Adrenal gland (tissue), 12 donors: Measurements from ENCODE around the gene AACS. TPM values are rescaled to one million over a fixed set of nuclear protein-coding genes. Genes with fewer than 3 reads are reported as not detected.

Experiments used
- DNase-seq, 7 donors: peaks; one replicate each; pipeline ENCODE4 v3.0.0-alpha.2; 2019 to 2020
- H3K27ac ChIP-seq, 5 donors: fragments of 200-600 bp; sonication (generic) in 4 of 5; 1 replicate in 3 of 5; 2 replicates in 2 of 5; pipeline versions ENCODE4 v1.5.1 to v1.8.0; 2016 to 2020; ENCODE audit warnings: mild to moderate bottlenecking in 1 of 5
- H3K27me3 ChIP-seq: fragments of 200-600 bp; 2 replicates; pipeline ENCODE4 v1.8.0; 2021
- H3K36me3 ChIP-seq, 2 donors: fragments of 200-600 bp; replicated peaks in 1 of 2; 1 replicate in 1 of 2; 2 replicates in 1 of 2; pipeline versions ENCODE4 v1.5.1 to v1.8.0; 2018 to 2022
- H3K4me1 ChIP-seq, 2 donors: fragments of 200-600 bp; replicated peaks in 1 of 2; 1 replicate in 1 of 2; 2 replicates in 1 of 2; pipeline versions ENCODE4 v1.5.1 to v1.8.0; 2018 to 2021
- H3K4me3 ChIP-seq, 4 donors: fragments of 200-600 bp; sonication (generic) in 3 of 4; one replicate each; pipeline ENCODE4 v1.5.1; 2016 to 2018
- H3K9me3 ChIP-seq, 3 donors: fragments of 200-600 bp; sonication (generic) in 1 of 3; replicated peaks in 1 of 3; 1 replicate in 2 of 3; 2 replicates in 1 of 3; pipeline versions ENCODE4 v1.5.1 to v1.8.0; 2016 to 2021
- CTCF ChIP-seq, 6 experiments: fragments of 450-650 bp in 4 of 6; fragments of 200-600 bp in 2 of 6; sonication (generic) in 1 of 6; IDR thresholded peaks; 1 replicate in 5 of 6; 2 replicates in 1 of 6; pipeline versions ENCODE4 v1.5.1 to v1.8.0; 2016 to 2021; ENCODE audit warnings: antibody characterized with exemption in 6 of 6, mild to moderate bottlenecking in 2 of 6, moderate library complexity in 1 of 6
- POLR2A ChIP-seq, 2 donors: fragments of 450-650 bp; IDR thresholded peaks; one replicate each; pipeline ENCODE4 v1.6.1; 2017; ENCODE audit warnings: antibody characterized with exemption in 2 of 2, mild to moderate bottlenecking in 2 of 2, moderate library complexity in 1 of 2
- WGBS, 4 donors: extraction: QIAGEN DNeasy Blood & Tissue Kit in 2 of 4; methylation state at CpG; one replicate each; pipeline versions ENCODE4 v1.1.5 to v1.1.7; 2013 to 2017; 5-methylcytosine and 5-hydroxymethylcytosine counted together
- intact Hi-C, 2 donors: fragments of 100-400 bp; cut with DNase I; formaldehyde crosslinking; loops; one replicate each; pipeline versions ENCODE4 v1.14.1 to v1.15.0; 2022 to 2023
- polyA plus RNA-seq, 3 donors: library from polyadenylated mRNA; stranded (reverse); fragments of 200-250 nt in 2 of 3; fragments of 350-450 nt in 1 of 3; fragmentation: Illumina TruSeq in 1 of 3; extraction: RNeasy Lipid Tissue Mini Kit (QIAGEN cat#74804) in 1 of 3; gene quantifications; one replicate each; pipeline ENCODE4 v1.2.3, GENCODE V29; 2013 to 2014
- total RNA-seq, 9 donors: library from RNA; depleted of rRNA in 4 of 9; stranded (reverse); fragments of >200 nt in 4 of 9; fragments of 120-200 nt in 1 of 9; fragmentation: NEBNext Ultra II Directional in 1 of 9; extraction: Animal tissue kit (Norgen Biotek cat#: 25700) in 1 of 9; gene quantifications; one replicate each; pipeline versions ENCODE4 v1.1.0 to v1.2.4, GENCODE V29; 2013 to 2023
- donor health status: healthy with polysubstance abuse.
- donor health status: Bipolar disorder and iron deficiency.
- donor health status: DM: yes; HTN: yes; CAD: no.
- donor health status: DM: no; HTN: no; CAD: no.
- donor health status: DM: no; HTN: no; CAD: no.
- donor health status: DM: yes; HTN: yes; CAD: no.

The AACS gene
- total and polyA plus RNA-seq, 12 donors: 8.0 to 31.7 (median 15.4) TPM

- Histone ChIP-seq H3K27me3 (no peaks in the 10 kb centered on the region), H3K4me1 (no peaks in the 10 kb centered on the region), H3K27ac (no peak overlapping the region), H3K4me3 (no peak overlapping the region), H3K36me3 (no peaks in the 10 kb centered on the region), H3K9me3 (no peaks in the 10 kb centered on the region)
- intact Hi-C loops: no loop called here
- TF ChIP-seq CTCF (IDR thresholded peaks at IDR 0.05) (no peak), POLR2A (IDR thresholded peaks at IDR 0.05) (no peak)
- 91 to 98% (median 96%) methylated on average over 11 of the region's 11 CpGs for WGBS, 4 donors
- DNase-seq: no peak
Measured at GRCh38 chr12:125018356-125018755, 46.9 kb upstream of the AACS start.

GRCh38 chr12:125021096-125021495, 44.1 kb upstream of the AACS start:
- 89 to 100% (median 96%) methylated on average over 4 to 9 of the region's 9 CpGs for WGBS, 4 donors
- Histone ChIP-seq H3K27me3 (no peaks in the 10 kb centered on the region), H3K4me3 (no peak overlapping the region), H3K36me3 (no peaks in the 10 kb centered on the region), H3K27ac (no peak overlapping the region), H3K9me3 (no peaks in the 10 kb centered on the region), H3K4me1 (no peaks in the 10 kb centered on the region)
- TF ChIP-seq CTCF (IDR thresholded peaks at IDR 0.05) (no peak), POLR2A (IDR thresholded peaks at IDR 0.05) (no peak)
- intact Hi-C loops: no loop called here
- no peak for DNase-seq

GRCh38 chr12:125021771-125022170, 43.5 kb upstream of the AACS start:
- H3K27me3 ChIP-seq: no peaks in the 10 kb centered on the region
- H3K27ac ChIP-seq: no peak overlapping the region
- intact Hi-C loops: no loop called here
- H3K4me1 ChIP-seq: no peaks in the 10 kb centered on the region
- DNase-seq: no peak
- H3K36me3 ChIP-seq: no peaks in the 10 kb centered on the region
- H3K9me3 ChIP-seq: no peaks in the 10 kb centered on the region
- no peak overlapping the region for H3K4me3 ChIP-seq
- TF ChIP-seq POLR2A (IDR thresholded peaks at IDR 0.05): no peak
- WGBS, 4 donors: 38 to 62% (median 58%) methylated on average over 3 to 5 of the region's 5 CpGs

GRCh38 chr12:125023065-125023464, 42.2 kb upstream of the AACS start:
- H3K4me3 ChIP-seq: no peak overlapping the region
- no peak for TF ChIP-seq CTCF (IDR thresholded peaks at IDR 0.05)
- no peak for TF ChIP-seq POLR2A (IDR thresholded peaks at IDR 0.05)
- WGBS, 4 donors: 89 to 100% (median 98%) methylated on average over 2 of the region's 2 CpGs
- intact Hi-C loops: no loop called here
- H3K4me1 ChIP-seq: no peaks in the 10 kb centered on the region
- no peaks in the 10 kb centered on the region for H3K36me3 ChIP-seq
- no peaks in the 10 kb centered on the region for H3K9me3 ChIP-seq
- H3K27ac ChIP-seq: no peak overlapping the region
- no peaks in the 10 kb centered on the region for H3K27me3 ChIP-seq
- DNase-seq: no peak

GRCh38 chr12:125024949-125025563, 40.2 kb upstream of the AACS start:
- Histone ChIP-seq H3K27ac (no peak overlapping the region), H3K4me1 (no peaks in the 10 kb centered on the region), H3K9me3 (no peaks in the 10 kb centered on the region), H3K36me3 (no peaks in the 10 kb centered on the region), H3K27me3 (no peaks in the 10 kb centered on the region), H3K4me3 (no peak overlapping the region)
- intact Hi-C loops: no loop called here
- WGBS, 4 donors: 89 to 94% (median 91%) methylated on average over 43 of the region's 43 CpGs
- DNase-seq: no peak
- no peak for TF ChIP-seq CTCF (IDR thresholded peaks at IDR 0.05)
- TF ChIP-seq POLR2A (IDR thresholded peaks at IDR 0.05): no peak
